GM19351 (cell line): Measurements from ENCODE around the gene SLC39A7.
A peak's percentile ranks its signal among the peaks of the same experiment; 100 is the strongest.

Experiments used
- ATAC-seq: cut with Tn5 transposase; IDR thresholded peaks from one replicate; pipeline ENCODE4 v1.9.1; 2021; ENCODE audit warnings: mild to moderate bottlenecking, moderate library complexity; ENCODE audit not compliant: unreplicated experiment

The SLC39A7 gene

GRCh38 chr6:33204415-33205190 lies 3.9 kb downstream of the SLC39A7 start, which contains the start of gene HSD17B8:
HSD17B8 (plus strand) TSS chr6:33204655; CDS start chr6:33204669, 14 bp downstream.
- ATAC-seq = peak; percentile 54

- ATAC-seq = no peak
These were observed 4.7 kb downstream of the SLC39A7 start for GRCh38 chr6:33205191-33206026.

- ATAC-seq = no peak
These were observed 5.6 kb downstream of the SLC39A7 start for GRCh38 chr6:33206027-33206863.

- no peak for ATAC-seq
These were observed 6.3 kb downstream of the SLC39A7 start for GRCh38 chr6:33206864-33207551.

- no peak for ATAC-seq
These were observed 7.0 kb downstream of the SLC39A7 start for GRCh38 chr6:33207552-33208090.

- no peak for ATAC-seq
These were observed 7.7 kb downstream of the SLC39A7 start, which contains the start of gene RING1 for GRCh38 chr6:33208091-33208967. RING1 (plus strand) TSS chr6:33208500; CDS start chr6:33208823, 323 bp downstream.

- ATAC-seq = no peak
These were observed 9.2 kb downstream of the SLC39A7 start for GRCh38 chr6:33209856-33210255.

- ATAC-seq = no peak
These were observed 10.5 kb downstream of the SLC39A7 start for GRCh38 chr6:33211136-33211535.

- ATAC-seq = no peak
These were observed 11.2 kb downstream of the SLC39A7 start for GRCh38 chr6:33211666-33212422.

- no peak for ATAC-seq
These were observed 12.1 kb downstream of the SLC39A7 start for GRCh38 chr6:33212857-33213165.

GRCh38 chr6:33213166-33213988 lies 12.7 kb downstream of the SLC39A7 start:
- no peak for ATAC-seq

GRCh38 chr6:33213989-33214335 lies 13.3 kb downstream of the SLC39A7 start:
- ATAC-seq = no peak

GRCh38 chr6:33215271-33216116 lies 14.8 kb downstream of the SLC39A7 start:
- ATAC-seq = no peak

- no peak for ATAC-seq
These were observed 15.5 kb downstream of the SLC39A7 start for GRCh38 chr6:33216117-33216649.

GRCh38 chr6:33217246-33217645 lies 16.6 kb downstream of the SLC39A7 start:
- no peak for ATAC-seq

- ATAC-seq = no peak
These were observed 17.0 kb downstream of the SLC39A7 start for GRCh38 chr6:33217681-33218080.
